Inflammatory macrophage (primary cell): ENCODE results near the gene ERGIC3.

Source experiments
- DNase-seq, 2 donors: peaks; one replicate each; pipeline ENCODE4 v3.0.0-alpha.2; 2020 to 2022

Gene ERGIC3

DNA sequence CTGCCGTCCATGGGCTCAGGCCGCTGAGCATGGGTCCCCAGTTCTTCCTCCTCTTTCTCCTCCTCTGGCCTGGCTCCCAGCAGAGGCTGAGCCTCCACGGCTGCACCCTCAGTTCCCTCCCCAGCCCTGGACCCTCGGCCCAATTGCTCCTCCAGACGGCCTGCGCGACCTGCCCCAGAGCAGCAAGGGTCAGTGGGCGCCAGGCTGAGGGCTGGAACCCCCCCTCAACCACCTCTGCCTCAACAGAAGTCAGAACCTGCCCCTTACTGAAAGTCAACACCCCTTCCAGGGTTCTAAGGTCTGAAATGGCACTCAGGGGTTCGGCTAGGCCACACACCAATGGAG is 57.9 kb downstream of the ERGIC3 start:
- DNase-seq: no peak

GRCh38 chr20:35600176-35600992 is 58.5 kb downstream of the ERGIC3 start:
- no peak for DNase-seq

- peak; percentile 64 to 74 for DNase-seq
Measured at GRCh38 chr20:35600993-35601973, 59.4 kb downstream of the ERGIC3 start.

DNA sequence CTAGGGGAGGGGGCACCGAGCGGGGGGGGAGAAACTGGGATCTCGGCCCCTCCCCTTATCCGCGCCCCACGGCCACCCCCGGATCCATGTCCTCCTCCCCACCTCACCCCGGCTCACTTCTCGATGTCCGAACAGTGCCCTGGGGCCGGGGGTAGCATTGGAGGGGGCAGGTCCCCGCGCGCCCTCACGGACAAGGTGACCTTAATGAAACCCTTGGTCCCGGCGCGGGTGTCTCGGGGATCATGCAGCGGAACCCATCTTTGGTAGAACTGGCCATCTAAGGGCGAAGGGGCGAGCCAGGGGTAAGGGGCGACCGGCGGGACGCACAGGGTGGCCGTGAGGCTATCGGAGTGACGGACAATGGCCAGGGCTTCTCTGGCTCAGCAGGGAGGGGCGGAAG is 60.1 kb downstream of the ERGIC3 start:
- DNase-seq: no peak

- no peak for DNase-seq
Measured at GRCh38 chr20:35602851-35603495, 61.1 kb downstream of the ERGIC3 start.

GRCh38 chr20:35603695-35604448 is 62.0 kb downstream of the ERGIC3 start:
- DNase-seq: no peak

DNA sequence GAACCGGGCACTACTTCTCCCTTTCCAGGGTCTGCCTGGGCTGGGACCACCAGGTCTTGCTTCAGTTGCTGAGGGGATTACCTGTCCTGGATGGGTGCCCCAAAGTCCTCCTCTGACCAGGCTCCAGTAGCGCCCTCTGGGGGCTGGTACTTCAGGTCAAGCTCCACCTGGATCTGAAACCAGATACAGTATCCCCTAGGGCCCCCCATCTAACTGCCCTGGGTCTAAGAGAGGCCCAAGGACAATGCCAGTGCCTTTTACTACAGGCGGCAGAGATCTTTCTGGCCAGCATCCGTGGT is 62.5 kb downstream of the ERGIC3 start:
- DNase-seq: no peak

GRCh38 chr20:35606127-35606526 is 64.2 kb downstream of the ERGIC3 start:
- DNase-seq: no peak
